HL-60 (cell line): Measurements from ENCODE around the gene ERC2.

Experiments used
- DNase-seq, 2 experiments: peaks; one replicate each; pipeline ENCODE4 v3.0.0-alpha.2; 2010 to 2020; ENCODE audit warnings: low read depth in 1 of 2, low spot score in 1 of 2
- H3K27ac ChIP-seq: fragments of 250-450 bp; sonication (Bioruptor Pico); replicated peaks from 2 replicates; pipeline ENCODE4 v1.5.1; 2020; ENCODE audit warnings: mild to moderate bottlenecking, moderate library complexity
- H3K27me3 ChIP-seq: fragments of 250-450 bp; sonication (Bioruptor Pico); 2 replicates; pipeline ENCODE4 v1.5.1; 2021; ENCODE audit warnings: mild to moderate bottlenecking, moderate library complexity; ENCODE audit not compliant: insufficient read depth, poor library complexity, severe bottlenecking
- H3K4me3 ChIP-seq: replicated peaks from 2 replicates; pipeline ENCODE4 v1.5.1; 2011; ENCODE audit warnings: mild to moderate bottlenecking, control low read depth, low read length; ENCODE audit not compliant: insufficient read depth
- GABPA ChIP-seq: IDR thresholded peaks from 2 replicates; pipeline ENCODE4 v1.6.1; 2012; ENCODE audit warnings: low read depth
- POLR2AphosphoS5 ChIP-seq: IDR thresholded peaks from 2 replicates; pipeline ENCODE4 v1.6.1; 2012; ENCODE audit warnings: low read depth
- REST ChIP-seq: IDR thresholded peaks from 2 replicates; pipeline ENCODE4 v1.6.1; 2012; ENCODE audit warnings: low read depth; ENCODE audit not compliant: insufficient replicate concordance
- SPI1 ChIP-seq: IDR thresholded peaks from 2 replicates; pipeline ENCODE4 v1.6.1; 2012; ENCODE audit warnings: low read depth, mild to moderate bottlenecking, borderline replicate concordance
- TF ChIP-seq, protein P1 (sequence below): IDR thresholded peaks from one replicate; pipeline ENCODE4 v1.5.1; 2011; ENCODE audit warnings: low read length, control low read depth, inconsistent platforms; ENCODE audit not compliant: insufficient read depth

Gene ERC2

GRCh38 chr3:55877703-55878102, 590.6 kb downstream of the ERC2 start:
- H3K4me3 ChIP-seq, result no peak overlapping the region
- H3K27ac ChIP-seq, result no peak overlapping the region
- no peaks in the 10 kb centered on the region for H3K27me3 ChIP-seq
- TF ChIP-seq GABPA, result no peak
- TF ChIP-seq POLR2AphosphoS5, result no peak
- TF ChIP-seq SPI1, result no peak
- TF ChIP-seq, protein P1, sequence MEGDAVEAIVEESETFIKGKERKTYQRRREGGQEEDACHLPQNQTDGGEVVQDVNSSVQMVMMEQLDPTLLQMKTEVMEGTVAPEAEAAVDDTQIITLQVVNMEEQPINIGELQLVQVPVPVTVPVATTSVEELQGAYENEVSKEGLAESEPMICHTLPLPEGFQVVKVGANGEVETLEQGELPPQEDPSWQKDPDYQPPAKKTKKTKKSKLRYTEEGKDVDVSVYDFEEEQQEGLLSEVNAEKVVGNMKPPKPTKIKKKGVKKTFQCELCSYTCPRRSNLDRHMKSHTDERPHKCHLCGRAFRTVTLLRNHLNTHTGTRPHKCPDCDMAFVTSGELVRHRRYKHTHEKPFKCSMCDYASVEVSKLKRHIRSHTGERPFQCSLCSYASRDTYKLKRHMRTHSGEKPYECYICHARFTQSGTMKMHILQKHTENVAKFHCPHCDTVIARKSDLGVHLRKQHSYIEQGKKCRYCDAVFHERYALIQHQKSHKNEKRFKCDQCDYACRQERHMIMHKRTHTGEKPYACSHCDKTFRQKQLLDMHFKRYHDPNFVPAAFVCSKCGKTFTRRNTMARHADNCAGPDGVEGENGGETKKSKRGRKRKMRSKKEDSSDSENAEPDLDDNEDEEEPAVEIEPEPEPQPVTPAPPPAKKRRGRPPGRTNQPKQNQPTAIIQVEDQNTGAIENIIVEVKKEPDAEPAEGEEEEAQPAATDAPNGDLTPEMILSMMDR, result no peak
- TF ChIP-seq REST, result no peak
- DNase-seq, result no peak

DNA sequence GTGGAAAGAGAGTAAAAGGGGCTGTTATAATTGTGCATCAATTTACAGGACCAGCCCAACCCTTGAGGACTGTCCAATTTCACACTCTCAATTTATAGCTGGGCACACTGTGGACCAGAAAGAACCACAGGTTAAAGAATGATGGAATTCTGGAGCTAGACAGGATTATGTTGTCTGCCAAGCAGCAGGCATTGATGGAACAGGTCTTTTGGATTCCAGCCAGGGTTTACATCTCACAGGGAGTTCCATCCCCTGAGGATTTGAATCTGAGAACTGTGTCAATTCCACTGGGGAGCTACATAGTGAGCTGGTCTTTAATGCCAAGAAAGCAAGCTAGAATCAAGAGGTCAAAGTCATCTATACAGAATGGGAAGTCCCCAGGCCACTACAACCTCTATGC, 591.7 kb downstream of the ERC2 start:
- H3K27ac ChIP-seq, result no peak overlapping the region
- H3K4me3 ChIP-seq, result no peak overlapping the region
- TF ChIP-seq POLR2AphosphoS5 (no peak), REST (no peak), GABPA (no peak), SPI1 (no peak)
- TF ChIP-seq, protein P1, result no peak
- no peak for DNase-seq
- H3K27me3 ChIP-seq, result no peaks in the 10 kb centered on the region

DNA sequence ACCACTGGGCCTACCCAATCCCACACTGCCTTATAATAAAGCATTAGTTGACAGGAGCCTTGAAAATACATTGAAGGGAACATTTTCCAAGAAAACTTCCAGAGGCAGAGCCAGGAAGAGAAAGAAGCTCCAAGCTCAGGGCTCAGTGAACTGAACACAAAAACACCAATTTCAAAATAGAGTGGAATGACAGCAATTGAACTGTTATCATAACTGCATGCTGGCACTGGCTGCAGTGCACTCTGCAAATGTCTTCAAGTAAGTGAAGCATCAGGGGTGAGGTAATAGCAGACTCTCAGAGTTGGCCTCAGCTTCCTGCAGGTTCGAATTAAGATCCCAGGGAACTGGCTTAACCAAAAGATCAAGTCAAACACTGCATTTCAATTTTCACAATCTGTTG, 593.2 kb downstream of the ERC2 start:
- TF ChIP-seq REST (no peak), SPI1 (no peak), POLR2AphosphoS5 (no peak), GABPA (no peak)
- TF ChIP-seq, protein P1, result no peak
- no peak for DNase-seq
- peaks cover 2% of the 10 kb centered on the region for H3K27me3 ChIP-seq

More for the DNA sequence above, 593.2 kb downstream of the ERC2 start:
- Histone ChIP-seq H3K4me3 (no peak overlapping the region), H3K27ac (no peak overlapping the region)
